GM18907 (cell line): Measurements from ENCODE around the gene ENDOU.

Source experiments
- ATAC-seq: cut with Tn5 transposase; IDR thresholded peaks from one replicate; pipeline ENCODE4 v1.9.1; 2021; ENCODE audit warnings: mild to moderate bottlenecking, moderate library complexity; ENCODE audit not compliant: unreplicated experiment

Gene ENDOU

DNA sequence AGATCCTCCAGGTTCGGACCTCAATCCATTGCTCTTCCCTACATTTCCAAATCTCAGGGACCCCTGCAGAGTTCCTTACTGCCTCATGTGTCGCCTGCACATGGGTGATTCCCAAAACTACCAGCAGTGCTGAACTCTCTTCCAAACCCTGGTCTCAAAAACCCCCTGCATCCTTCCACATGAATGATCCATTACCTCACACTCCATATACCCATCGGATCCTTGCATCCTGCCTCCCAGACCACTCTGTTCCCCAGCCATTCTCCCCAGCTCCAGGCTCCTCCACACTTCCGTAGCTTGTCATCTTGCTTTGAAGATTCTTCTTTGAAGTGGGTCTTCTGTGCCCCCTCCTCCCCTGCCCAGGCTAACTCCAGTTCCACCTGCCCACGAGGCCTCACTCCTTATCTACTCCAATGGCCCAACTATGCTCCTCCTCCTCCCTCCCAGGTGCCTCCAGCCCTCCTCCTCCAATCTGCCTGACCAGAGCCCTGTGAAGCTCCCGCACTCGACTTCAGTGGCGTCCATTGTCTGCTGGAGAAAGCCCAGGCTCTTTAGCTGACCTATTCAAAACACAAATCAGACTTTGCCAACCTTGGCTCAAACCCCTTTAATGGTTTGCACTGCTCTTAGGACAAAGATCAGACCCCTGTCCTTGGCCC is 19.6 kb upstream of the ENDOU start:
- ATAC-seq: no peak

DNA sequence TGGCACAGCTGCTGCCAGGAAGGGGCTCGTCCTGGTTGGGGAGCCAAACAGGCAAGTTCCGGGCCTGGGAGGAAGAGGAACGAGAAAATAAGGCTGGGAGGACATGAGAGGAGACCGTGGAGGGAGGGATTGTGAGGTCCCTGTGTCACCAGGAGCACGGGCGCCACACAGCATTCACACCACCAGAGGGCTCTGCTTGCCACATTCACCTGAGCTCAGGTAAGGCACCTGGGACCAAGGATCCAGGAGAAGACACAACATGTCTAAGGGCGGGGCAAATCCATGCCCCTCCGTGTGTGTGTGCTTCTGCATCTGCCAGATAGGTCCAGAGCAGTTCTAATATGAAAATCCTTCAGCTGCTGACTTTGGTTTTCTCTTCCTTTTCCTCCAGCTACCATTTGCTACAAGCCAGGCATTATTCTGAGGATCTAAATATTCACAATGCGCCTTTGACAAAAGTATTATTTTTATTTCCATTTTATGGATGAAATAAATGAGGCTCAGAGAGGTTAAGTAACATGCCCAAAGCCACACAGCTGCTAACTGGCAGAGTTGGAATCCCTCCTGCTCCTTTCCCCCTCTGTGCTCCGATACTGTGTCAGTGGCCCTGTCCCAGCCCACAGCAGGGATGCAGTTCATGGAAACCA is 18.8 kb upstream of the ENDOU start:
- ATAC-seq: no peak

DNA sequence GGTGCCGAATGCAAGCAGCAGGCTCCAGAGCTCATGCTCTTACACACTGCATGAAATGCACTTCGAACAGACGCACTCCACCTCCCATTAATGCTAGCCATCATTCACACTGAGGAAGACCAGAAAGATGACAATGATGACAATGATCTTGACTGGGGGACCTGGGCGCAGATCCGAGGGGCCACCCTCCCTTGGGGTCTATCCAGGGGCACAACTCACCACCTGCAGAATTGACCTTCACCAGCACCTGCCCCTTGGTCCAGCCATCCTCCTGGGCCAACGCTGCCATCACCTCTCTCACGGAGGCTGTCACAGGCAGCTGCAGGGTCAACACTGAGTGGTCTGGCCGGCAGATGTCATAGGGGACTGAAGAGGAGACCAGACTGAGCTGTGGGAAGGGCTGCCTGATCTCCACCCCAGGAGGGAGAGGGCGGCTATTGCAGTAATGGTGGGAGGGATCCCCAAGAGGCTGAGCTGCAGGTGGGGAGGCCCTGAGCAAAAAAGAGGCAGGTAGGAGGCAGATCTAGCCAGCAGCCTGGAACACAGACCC is 18.1 kb upstream of the ENDOU start:
- no peak for ATAC-seq

DNA sequence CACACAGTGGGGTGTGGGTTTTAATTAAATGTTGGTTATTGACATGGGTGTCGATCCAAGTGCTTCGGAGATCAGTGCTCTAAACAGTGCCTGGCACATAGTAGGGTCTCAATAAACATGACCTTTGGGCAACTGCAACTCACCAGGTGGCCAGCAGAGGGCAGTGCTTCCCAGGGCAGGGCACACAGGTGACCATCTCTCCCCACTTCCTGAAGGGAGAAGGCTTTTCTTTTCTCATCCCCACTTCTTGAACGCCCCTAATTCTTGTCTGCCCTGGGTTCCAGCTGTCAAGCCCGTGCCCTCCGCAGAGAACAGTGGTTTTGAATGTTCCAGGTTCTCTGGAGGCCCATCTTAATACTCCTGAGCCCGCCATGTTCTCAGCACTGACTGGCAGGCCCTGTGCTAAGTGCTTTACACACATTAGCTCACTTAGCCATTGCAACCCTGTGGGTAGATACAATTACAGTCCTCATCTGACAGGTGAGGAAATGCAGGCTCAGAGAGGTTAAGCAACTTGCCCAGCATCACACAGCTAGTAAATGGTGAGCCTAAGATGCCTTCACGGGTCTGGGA is 17.0 kb upstream of the ENDOU start:
- ATAC-seq: no peak

DNA sequence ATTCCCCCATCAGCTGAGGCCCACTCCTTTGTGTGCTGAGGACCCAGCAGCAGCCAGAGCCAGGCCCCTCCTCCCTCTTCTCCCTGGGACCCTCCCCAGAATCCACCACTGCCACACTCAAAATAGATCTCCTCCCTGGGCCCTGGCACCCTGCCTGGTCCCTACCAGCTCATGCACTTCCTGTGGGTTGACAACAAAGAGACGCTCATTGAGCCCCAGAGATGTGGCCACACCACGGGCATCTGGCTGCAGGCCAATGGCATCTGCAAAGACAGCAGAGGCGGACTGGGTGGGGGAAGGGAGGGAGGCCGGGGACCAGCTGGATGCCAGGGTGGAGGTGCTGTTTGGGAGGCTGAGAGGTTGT is 16.0 kb upstream of the ENDOU start:
- ATAC-seq: peak; percentile 60

DNA sequence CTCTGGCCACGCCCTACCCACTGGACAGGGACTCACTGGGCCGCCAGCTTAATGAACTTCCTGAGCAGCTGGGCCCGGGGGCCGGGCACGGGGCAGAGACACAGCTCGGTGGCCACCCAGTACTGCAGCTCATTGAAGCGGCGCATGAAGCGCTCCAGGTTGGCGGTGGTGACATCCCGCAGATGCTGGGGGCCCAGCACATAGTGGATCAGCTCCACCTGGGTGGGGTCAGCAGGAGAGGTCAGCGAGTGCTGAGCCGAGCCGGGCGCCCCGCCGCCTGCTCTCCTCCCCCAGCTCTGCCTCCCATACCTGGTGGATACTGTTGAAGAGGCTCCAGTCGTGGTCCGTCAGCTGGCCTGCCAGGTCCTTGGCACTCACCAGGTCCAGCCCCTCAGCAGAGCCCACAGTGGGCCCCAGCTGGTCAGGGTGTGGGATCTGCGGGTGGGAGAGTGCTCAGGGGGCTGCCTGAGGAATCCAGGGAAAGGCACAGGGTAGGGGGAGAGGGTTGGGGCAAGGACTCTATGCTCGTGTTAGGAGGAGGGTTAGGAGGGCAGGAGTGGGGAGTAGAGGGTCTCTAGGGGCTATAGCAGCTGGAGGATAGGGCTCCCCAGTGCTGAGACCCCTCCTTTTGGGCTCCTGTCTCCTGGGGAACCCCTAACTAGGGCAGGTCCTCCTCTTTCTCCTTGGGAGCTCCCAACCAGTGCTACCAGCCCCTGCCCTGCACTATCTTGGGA is 15.5 kb upstream of the ENDOU start:
- ATAC-seq: peak; percentile 47

DNA sequence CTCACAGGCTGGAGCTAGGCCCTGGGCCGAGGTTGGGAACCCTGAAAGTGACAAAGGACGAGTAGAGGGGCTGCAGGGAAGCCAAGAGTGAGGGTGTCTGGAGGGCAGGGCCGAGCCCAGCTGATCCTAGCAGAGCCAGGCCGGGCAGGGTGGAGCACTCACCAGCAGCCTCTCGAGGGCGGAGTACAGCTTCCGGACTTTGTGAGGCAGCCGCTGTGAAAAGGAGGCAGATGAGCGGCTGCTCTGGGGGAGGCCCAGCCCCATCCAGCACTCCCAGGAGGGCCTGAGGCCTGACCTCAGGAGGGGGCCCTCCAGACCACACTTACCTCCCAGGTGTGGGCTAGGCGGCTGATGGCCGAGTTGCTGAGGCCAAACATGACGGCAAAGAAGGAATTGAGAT is 14.7 kb upstream of the ENDOU start:
- peak; percentile 60 for ATAC-seq

DNA sequence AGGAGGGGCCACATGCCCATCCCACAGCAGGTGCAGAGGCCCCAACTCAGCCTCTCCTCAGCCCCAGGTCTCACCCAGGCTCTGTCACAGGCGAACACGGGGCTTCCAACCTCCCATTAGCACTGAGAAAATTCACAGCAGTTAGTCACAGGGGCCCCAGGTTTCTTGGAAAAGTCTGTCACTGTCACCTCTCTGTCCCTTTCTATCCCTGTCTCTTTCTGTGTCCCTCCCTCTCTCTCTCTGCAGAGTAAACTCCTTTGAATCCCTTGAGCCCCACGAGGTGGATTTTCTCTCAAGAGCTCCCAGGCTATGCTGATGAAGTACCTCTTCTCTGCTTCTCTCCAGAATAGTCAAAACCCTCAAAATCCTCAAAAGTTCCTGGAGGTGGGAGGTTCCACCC is 14.0 kb upstream of the ENDOU start:
- no peak for ATAC-seq

DNA sequence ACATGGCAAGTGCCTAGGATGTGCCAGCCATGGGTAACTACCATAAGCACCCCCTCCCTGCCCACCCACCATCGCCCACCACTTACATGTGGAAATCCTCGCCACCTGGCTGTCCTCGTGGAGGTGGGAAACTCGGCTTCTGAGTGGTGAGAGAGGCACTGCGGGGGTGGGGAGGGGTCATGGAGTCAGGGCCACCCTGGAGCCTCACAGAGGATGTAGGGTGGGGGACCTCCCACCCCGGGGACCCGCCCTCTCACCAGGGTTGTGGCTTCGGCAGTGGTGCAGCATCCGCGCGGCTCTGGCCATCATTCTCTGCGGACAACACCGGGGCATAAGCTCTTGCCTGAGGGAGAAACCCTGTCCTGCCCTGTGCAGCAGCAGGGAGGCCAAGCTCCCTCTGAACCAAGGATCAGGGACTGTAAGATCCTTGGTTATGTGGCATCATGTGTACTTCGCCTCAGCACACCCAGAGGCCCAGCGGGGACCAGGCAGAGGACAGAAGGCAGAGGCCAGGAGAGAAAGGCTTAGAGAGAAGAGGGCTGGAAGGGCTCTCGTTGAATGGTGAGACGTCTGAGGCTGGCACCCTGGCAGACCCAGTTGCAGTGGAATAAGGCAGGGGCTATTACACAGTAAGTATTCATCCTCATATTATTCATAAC is 12.8 kb upstream of the ENDOU start:
- ATAC-seq: no peak

DNA sequence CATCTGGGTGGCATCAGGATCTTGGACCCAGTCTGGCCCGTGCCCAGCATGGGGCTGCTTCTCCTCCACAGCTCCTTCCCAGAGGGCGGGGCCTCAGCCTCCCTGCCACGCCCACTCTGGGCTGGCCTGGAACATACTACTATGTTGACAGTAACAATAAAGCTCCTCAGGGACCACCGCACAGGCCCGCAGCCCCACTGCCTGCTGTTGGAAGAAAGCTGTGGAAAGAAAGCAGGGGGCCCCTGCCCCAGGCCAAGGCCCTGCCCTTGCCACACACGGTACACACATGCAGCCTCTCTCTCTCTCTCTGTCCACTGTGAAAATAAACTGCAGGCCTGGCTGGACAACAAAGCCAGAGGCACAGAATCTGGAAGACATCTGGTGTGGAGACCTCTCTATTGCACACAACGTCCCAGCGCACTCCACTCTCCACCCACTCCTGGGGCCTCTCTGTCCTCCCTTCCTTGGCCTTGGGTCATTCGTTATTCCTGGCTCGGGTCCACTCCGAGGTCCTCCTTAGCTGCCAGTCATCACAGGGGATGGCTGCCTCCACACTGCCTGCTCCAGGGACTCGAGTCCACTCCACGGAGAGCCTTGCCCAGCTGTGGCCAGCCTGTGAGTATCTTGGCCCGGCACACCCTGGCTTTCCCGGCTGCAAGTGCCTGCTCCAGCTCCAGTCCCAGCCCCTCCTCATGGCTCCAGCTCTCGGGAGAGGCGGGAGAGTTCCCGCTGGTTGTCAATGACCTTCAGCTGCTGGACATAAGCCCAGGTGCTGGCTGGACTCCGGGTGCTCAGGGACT is 11.8 kb upstream of the ENDOU start:
- ATAC-seq: no peak

DNA sequence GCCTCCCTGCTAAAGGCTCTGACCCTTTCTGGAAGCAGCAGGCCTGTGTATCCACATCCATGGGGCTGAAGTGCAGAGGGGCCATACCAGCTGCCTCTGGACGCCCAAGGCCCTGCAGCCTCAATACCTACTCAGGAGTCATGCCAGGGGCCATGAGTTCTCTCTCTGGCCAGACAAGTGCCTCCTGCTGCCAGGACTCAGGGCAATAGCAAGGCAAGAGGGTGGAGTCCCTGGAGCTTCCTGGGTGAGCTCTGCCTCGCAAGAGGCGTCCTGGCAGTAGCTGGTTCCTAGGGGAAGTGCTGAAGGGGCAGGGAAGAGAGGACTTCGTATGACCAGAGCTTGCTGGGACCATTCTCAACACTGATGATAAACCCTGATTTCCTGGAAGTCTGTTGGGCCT is 10.9 kb upstream of the ENDOU start:
- no peak for ATAC-seq

DNA sequence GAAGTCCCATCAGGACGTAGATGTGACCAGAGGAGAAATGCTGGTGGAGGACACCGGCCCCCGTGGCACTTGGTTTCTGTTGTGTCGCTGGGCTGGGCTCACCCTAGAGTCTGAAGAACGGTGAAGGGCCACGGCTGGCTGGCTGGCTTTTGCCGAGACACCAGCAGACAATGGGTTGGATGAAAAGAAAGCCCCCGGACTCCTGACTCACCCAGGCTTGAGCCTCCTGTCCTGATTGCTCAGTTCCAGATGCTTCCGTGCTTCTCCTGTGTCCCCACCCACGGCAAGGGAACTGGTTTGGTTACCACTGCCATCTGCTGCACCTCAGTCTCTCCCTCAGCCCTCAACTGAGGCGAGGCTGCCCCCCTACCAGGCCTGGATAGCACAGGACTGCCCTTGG is 10.4 kb upstream of the ENDOU start:
- no peak for ATAC-seq

DNA sequence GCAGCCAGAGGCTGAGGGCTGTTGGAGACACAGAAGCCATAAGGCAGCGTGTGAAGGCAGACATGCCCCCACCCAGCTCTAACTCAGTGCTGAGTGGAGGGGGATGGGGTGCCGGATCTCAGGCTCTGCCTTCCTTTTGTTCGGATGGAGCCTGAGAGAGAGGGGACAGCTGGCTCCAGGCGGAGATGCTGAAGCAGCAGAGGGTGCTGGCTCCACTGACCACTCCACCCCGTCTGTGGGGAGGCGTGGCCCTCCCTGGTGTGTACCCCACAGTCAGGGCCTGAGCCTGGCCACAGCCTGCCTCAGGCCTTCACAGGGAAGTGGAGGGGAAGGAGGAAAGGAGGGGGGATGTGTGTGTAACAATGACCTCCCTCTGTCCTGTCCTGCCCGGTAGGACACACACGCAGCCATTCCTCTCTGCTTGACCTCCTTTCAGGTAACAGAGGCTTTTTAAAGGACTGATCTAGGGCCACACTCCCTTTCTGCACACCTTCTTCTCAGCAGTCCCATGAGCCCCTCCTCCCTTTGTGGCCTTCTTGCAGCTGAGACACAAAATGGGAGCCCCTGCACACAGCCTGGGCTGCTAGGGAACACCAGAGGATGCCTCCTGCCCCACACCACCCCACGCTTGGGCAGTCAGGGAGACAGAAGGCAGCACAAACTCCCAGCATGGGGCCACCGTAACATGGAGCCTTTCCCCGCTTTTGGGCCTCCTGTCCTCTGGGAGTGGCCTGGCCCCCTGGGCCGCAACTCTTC is 9.6 kb upstream of the ENDOU start:
- ATAC-seq: no peak

DNA sequence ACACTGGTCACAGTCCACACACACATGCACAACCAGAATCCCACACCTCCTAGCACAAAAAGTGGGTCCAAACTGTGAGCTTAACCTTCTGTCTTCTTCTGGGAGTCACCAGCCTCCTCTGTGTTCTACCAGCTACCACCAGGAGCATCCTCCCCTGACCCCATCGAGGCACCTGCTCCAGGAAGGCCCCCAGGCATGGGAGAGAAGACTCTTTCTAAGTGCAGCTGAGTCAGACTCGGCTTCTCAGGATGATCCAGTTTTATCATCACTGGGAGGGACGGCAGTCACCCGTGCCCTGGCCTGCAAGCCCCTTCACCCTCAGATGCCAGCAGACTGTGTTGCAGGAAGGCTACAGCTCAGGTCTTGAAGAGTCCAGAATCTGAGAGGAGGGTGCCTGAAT is 7.9 kb upstream of the ENDOU start:
- no peak for ATAC-seq

DNA sequence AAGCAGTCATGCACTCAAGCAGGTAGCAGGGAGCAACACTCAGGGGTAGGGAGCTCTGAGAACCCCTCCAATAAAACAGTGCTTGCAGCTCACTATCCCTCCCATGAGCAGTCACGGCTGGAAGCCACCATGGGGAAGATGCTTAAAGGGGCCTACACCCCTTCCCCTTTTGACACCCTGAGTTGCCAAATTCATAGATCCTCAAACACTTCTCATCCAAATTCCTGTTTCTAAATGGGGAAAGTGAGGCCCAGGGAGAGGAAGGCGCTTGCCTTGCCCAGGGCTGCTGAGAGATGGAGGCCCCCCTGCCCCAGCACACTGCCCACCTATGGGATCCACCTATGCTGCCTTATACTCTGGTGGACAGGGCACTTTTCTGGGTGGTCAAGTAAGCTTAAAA is 7.2 kb upstream of the ENDOU start:
- ATAC-seq: no peak

DNA sequence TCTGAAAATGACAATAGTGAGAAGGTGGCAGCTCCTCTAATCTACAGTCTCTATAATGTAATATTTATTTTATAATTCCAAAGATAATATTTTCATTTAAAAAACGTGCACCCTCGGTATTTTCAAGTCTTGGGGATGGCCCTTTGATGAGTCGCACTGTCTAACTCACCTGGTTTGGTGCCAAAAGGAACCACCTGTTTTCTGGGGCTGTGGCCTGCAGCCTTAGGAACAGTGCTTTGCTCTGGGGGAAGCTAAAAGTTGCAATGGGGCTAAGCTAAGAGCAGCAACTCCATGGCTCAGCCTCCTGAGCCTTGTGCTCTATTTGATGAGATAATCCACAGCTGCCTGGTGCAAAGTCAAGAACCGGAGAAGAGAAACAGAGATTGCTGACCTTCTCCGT is 6.4 kb upstream of the ENDOU start:
- ATAC-seq: no peak

DNA sequence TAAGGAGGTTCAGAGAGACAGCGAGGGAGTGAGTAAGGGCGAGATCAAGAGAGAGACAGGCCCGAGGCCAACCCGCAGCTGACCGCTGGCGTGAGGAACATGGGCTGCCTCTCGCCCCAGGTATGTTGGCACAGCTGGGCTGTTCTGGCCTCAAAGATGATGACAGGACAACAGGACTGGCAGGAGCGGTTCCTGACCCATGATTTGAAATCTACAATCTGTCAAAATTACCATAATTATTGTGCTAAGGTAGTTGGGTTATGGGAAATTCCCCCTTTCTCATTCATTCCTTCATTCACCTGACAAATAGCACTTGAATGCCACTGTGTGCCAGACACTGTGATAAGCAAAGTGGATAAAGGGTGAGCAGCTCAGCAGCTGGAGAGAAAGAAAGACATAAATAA is 5.1 kb upstream of the ENDOU start:
- no peak for ATAC-seq

DNA sequence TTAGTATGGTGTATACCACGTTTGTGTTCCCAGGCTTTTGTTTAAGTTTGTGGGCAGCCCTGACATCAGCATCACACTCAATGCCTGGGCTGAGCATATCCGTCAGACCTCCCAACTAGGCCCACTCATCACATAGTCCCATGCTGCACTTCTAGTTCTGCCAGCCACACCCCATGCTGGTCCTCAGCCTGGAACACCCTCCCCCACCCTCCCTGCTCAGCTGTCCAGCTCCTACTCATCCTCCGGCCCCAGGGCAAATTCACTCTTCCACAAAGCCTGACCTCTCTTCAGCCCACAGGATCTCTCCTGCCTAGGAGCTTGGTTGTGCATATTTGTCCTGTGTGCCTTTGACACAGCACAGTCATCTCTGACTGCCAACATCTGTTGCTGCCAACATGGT is 3.9 kb upstream of the ENDOU start:
- no peak for ATAC-seq

DNA sequence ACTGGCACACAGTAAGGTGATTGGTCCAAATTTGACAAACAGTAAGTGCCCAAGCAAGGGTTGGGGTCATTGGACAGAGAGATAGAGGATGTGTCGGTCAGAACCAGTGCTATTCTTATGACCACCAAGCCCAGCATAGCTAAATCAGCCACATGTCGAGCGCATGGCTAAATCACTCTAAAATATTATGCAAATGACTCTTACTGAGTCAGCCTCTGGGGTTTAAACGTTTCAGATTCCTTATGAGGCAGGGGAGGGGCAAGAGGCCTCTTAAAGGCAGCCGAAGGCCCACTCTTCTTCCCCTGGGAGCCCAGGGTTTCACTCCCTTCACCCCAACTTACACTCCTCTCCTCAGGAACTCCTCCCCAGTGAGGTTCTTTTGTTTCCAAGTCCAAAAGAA is 603 bp upstream of the ENDOU start:
- peak; percentile 74 for ATAC-seq
